Fibroblast of pulmonary artery (primary cell): ENCODE results near the gene ZSCAN4.

Experiments used
- DNase-seq: peaks from one replicate; pipeline ENCODE4 v3.0.0-alpha.2; 2010; ENCODE audit warnings: low read depth
- H3K4me3 ChIP-seq: replicated peaks from 2 replicates; pipeline ENCODE4 v1.5.1; 2011; ENCODE audit warnings: low read depth, mild to moderate bottlenecking, control low read depth, low read length, moderate library complexity
- CTCF ChIP-seq: IDR thresholded peaks from 2 replicates; pipeline ENCODE4 v1.5.1; 2011; ENCODE audit warnings: mild to moderate bottlenecking, control low read depth, low read length, inconsistent platforms; ENCODE audit errors: missing control alignments

ZSCAN4 gene

GRCh38 chr19:57701625-57702024, 32.9 kb downstream of the ZSCAN4 start:
- no peak for DNase-seq
- H3K4me3 ChIP-seq: no peak overlapping the region
- no peak for TF ChIP-seq CTCF

DNA sequence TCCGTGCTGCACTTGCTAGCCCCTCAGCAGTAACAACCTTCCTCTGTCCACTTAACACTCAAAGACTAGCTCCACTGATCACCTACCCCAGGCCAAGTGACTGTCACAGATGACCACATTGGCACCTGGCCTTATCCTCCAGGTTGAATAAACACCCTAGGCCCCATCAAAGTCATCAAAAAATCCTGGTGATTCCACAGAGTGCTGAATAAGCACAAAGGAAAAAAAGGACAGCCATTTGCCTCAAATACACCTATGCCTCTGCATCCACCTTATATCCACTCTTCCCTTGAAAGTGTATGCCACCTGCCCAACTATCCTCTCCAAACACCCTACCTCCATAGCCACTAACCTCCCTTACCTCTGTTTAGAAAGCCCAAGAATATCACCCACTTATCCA, 37.6 kb downstream of the ZSCAN4 start:
- no peak for TF ChIP-seq CTCF
- DNase-seq: no peak
- no peak overlapping the region for H3K4me3 ChIP-seq

DNA sequence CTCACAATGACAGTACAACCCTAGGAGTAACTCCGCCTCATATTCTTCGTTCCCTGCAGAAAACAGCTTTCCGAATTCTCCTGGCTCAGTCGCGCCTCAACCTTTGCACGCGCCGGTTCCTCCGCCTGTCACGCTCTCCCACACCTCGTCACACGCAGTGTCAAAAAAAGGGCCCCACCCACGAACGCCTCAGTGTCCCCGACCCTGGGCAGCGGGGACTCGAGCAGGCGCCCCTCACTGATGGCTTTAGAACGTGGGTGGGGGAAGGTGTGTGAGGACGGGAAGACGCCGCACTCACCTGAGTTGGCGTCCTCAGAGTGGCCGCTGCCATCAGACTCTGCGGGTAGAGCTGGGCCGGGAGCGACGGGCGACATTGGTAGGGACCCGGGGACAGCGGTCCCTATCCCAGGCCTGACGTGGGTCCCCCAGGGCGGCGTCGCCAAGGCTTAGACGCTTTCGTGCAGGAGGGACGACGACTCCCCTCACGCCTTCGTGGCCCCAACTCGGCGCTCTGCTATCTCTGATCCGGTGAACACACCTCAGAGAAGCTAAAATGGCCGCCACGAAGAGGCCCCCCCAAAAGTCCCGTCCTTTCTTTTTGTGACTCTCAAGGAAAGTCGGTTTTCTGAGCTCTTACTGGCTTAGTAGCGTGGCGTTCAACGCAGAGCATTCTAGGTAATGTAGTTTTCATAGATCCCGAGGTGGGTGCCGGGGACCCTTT, 40.1 kb downstream of the ZSCAN4 start, which contains the start of gene ZNF154:
TSS of gene ZNF154 (minus strand) at position 564 of the 721 bp plus-strand sequence. CDS start at position 331, 233 bp downstream.
- DNase-seq: peak; percentile 84
- peak within 1 kb of the TSS; percentile 87 for H3K4me3 ChIP-seq
- TF ChIP-seq CTCF: no peak

DNA sequence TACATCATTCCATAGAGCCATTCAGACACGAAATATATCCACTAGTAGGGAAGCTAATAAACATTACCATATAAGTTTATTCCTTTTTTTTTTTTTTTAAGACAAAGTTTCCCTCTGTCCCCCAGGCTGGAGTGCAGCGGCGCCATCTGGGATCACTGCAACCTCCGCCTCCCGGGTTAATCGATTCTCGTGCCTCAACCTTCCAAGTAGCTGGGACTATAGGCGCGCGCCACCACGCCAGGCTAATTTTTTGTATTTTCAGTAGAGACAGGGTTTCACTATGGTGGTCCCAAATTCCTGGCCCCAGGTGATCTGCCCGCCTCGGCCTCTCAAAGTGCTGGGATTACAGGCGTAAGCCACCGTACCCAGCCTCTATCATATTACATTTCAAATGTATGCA, 40.9 kb downstream of the ZSCAN4 start:
- DNase-seq: no peak
- TF ChIP-seq CTCF: no peak
- H3K4me3 ChIP-seq: peak overlapping the region; percentile 87

GRCh38 chr19:57712222-57712621, 43.5 kb downstream of the ZSCAN4 start:
- no peak for TF ChIP-seq CTCF
- H3K4me3 ChIP-seq: no peak overlapping the region
- no peak for DNase-seq

GRCh38 chr19:57719424-57719823, 50.7 kb downstream of the ZSCAN4 start:
- no peak for TF ChIP-seq CTCF
- H3K4me3 ChIP-seq: no peak overlapping the region
- no peak for DNase-seq

GRCh38 chr19:57719901-57720519, 51.3 kb downstream of the ZSCAN4 start:
- H3K4me3 ChIP-seq: no peak overlapping the region
- no peak for DNase-seq
- TF ChIP-seq CTCF: no peak
